Measurements from ENCODE around the gene TXNDC15.

TXNDC15 gene

DNA sequence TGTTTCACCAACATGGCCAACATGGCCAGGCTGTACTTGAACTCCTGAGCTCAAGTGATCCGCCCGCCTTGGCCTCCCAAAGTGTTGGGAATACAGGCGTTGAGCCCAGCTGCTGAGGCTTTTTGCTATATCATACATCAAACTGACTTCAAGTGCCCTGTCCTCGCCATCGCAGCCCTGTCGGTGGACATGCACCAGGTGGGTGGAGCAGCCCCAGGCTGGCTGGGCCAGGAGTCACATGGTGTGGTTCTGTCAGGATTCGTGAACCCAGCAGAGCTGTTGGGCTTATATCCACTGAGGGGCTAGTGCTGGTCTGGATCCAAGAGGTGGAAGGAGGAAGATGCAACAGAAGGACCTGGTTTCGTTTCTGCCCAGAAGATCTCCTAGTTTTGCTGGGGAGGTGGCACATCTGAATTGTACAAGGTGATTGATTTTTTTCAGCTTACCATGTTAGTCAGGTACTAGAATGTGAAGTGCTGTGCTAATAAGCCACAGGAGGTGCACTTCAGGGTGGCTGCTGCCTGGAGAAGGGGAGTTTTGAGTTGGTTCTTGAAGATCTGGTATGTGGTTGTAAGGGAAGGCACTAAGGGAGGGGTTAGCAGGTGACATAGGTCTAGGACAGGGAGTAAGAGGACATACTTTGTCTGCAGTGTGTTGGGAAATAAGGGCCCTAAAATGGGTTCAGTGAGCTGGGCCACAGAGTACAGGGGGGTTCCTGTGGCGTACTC is 46.8 kb downstream of the TXNDC15 start:
- Histone ChIP-seq H3K27ac (replicated peaks) (no peak overlapping the region), H3K4me3 (replicated peaks; ENCODE audit: insufficient read depth, low read length) (no peak overlapping the region), H3K27me3 (ENCODE audit: insufficient read depth, poor library complexity, severe bottlenecking) (no peaks in the 10 kb centered on the region)
- DNase-seq (ENCODE audit: low read depth in 1 of 2, low spot score in 1 of 2), result no peak
- TF ChIP-seq GABPA (IDR thresholded peaks at IDR 0.05; ENCODE audit: low read depth), result no peak
- TF ChIP-seq, protein P1, sequence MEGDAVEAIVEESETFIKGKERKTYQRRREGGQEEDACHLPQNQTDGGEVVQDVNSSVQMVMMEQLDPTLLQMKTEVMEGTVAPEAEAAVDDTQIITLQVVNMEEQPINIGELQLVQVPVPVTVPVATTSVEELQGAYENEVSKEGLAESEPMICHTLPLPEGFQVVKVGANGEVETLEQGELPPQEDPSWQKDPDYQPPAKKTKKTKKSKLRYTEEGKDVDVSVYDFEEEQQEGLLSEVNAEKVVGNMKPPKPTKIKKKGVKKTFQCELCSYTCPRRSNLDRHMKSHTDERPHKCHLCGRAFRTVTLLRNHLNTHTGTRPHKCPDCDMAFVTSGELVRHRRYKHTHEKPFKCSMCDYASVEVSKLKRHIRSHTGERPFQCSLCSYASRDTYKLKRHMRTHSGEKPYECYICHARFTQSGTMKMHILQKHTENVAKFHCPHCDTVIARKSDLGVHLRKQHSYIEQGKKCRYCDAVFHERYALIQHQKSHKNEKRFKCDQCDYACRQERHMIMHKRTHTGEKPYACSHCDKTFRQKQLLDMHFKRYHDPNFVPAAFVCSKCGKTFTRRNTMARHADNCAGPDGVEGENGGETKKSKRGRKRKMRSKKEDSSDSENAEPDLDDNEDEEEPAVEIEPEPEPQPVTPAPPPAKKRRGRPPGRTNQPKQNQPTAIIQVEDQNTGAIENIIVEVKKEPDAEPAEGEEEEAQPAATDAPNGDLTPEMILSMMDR (IDR thresholded peaks at IDR 0.05; ENCODE audit: insufficient read depth, low read length), result no peak
- TF ChIP-seq POLR2AphosphoS5 (IDR thresholded peaks at IDR 0.05; ENCODE audit: low read depth), result no peak
- no peak for TF ChIP-seq SPI1 (IDR thresholded peaks at IDR 0.05; ENCODE audit: borderline replicate concordance, low read depth)
- TF ChIP-seq, protein P2, sequence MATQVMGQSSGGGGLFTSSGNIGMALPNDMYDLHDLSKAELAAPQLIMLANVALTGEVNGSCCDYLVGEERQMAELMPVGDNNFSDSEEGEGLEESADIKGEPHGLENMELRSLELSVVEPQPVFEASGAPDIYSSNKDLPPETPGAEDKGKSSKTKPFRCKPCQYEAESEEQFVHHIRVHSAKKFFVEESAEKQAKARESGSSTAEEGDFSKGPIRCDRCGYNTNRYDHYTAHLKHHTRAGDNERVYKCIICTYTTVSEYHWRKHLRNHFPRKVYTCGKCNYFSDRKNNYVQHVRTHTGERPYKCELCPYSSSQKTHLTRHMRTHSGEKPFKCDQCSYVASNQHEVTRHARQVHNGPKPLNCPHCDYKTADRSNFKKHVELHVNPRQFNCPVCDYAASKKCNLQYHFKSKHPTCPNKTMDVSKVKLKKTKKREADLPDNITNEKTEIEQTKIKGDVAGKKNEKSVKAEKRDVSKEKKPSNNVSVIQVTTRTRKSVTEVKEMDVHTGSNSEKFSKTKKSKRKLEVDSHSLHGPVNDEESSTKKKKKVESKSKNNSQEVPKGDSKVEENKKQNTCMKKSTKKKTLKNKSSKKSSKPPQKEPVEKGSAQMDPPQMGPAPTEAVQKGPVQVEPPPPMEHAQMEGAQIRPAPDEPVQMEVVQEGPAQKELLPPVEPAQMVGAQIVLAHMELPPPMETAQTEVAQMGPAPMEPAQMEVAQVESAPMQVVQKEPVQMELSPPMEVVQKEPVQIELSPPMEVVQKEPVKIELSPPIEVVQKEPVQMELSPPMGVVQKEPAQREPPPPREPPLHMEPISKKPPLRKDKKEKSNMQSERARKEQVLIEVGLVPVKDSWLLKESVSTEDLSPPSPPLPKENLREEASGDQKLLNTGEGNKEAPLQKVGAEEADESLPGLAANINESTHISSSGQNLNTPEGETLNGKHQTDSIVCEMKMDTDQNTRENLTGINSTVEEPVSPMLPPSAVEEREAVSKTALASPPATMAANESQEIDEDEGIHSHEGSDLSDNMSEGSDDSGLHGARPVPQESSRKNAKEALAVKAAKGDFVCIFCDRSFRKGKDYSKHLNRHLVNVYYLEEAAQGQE (IDR thresholded peaks at IDR 0.05; ENCODE audit: insufficient replicate concordance, low read depth), result no peak

DNA sequence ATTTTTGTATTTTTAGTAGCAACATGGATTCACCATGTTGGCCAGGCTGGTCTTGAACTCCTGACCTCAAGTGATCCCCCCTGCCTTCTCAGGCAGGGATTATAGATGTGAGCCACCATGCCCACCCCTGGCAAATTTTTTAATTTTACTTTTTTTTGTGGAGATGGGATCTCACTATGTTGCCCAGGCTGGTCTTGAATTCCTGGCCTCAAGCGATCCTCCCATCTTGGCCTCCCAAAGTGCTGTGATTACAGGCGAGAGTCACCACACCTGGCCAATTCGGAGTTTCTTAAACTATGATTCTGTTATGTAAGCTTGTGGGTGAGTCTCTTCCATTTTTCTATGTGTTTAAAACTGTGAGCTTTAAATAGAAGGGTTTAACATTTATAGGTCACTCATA is 58.3 kb downstream of the TXNDC15 start:
- Histone ChIP-seq H3K27ac (replicated peaks) (no peak overlapping the region), H3K27me3 (ENCODE audit: insufficient read depth, poor library complexity, severe bottlenecking) (no peaks in the 10 kb centered on the region), H3K4me3 (replicated peaks; ENCODE audit: insufficient read depth, low read length) (no peak overlapping the region)
- TF ChIP-seq POLR2AphosphoS5 (IDR thresholded peaks at IDR 0.05; ENCODE audit: low read depth), result no peak
- no peak for DNase-seq (ENCODE audit: low read depth in 1 of 2, low spot score in 1 of 2)

DNA sequence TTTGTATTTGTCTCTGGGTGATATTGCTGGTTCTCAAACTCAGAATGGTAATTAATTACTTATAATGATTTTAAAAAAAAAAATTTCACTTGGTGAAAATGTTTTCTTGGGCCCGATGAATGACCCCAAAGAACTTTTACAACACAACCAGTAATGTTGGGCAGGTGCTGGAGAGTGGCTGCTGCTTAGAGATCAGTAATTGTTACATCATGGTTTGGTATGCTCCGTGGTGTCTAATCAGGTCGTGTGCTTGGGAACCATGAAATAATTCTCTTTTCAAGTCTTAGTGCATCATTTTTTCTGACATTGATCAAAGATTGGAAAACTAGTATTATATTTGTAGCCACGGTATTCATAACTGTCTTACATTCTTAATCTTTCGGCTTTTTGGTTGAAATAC is 60.0 kb downstream of the TXNDC15 start:
- Histone ChIP-seq H3K27ac (replicated peaks) (no peak overlapping the region), H3K27me3 (ENCODE audit: insufficient read depth, poor library complexity, severe bottlenecking) (no peaks in the 10 kb centered on the region), H3K4me3 (replicated peaks; ENCODE audit: insufficient read depth, low read length) (no peak overlapping the region)
- DNase-seq (ENCODE audit: low read depth in 1 of 2, low spot score in 1 of 2), result no peak
- no peak for TF ChIP-seq SPI1 (IDR thresholded peaks at IDR 0.05; ENCODE audit: borderline replicate concordance, low read depth)
- no peak for TF ChIP-seq GABPA (IDR thresholded peaks at IDR 0.05; ENCODE audit: low read depth)
- no peak for TF ChIP-seq POLR2AphosphoS5 (IDR thresholded peaks at IDR 0.05; ENCODE audit: low read depth)
- TF ChIP-seq, protein P1 (IDR thresholded peaks at IDR 0.05; ENCODE audit: insufficient read depth, low read length), result no peak
- TF ChIP-seq, protein P2 (IDR thresholded peaks at IDR 0.05; ENCODE audit: insufficient replicate concordance, low read depth), result no peak

GRCh38 chr5:134935711-134936602 is 61.8 kb downstream of the TXNDC15 start:
- DNase-seq (ENCODE audit: low read depth in 1 of 2, low spot score in 1 of 2), result no peak
- TF ChIP-seq, protein P2 (IDR thresholded peaks at IDR 0.05; ENCODE audit: insufficient replicate concordance, low read depth), result no peak
- TF ChIP-seq, protein P1 (IDR thresholded peaks at IDR 0.05; ENCODE audit: insufficient read depth, low read length), result no peak
- TF ChIP-seq POLR2AphosphoS5 (IDR thresholded peaks at IDR 0.05; ENCODE audit: low read depth), result no peak
- no peak for TF ChIP-seq SPI1 (IDR thresholded peaks at IDR 0.05; ENCODE audit: borderline replicate concordance, low read depth)
- TF ChIP-seq GABPA (IDR thresholded peaks at IDR 0.05; ENCODE audit: low read depth), result no peak
- H3K27me3 ChIP-seq (ENCODE audit: insufficient read depth, poor library complexity, severe bottlenecking), result no peaks in the 10 kb centered on the region
- no peak overlapping the region for H3K4me3 ChIP-seq (replicated peaks; ENCODE audit: insufficient read depth, low read length)
- no peak overlapping the region for H3K27ac ChIP-seq (replicated peaks)

Data from HL-60 (cell line).